Esophagus muscularis mucosa (tissue), 3 donors: Measurements from ENCODE around the gene TRIM33.

Source experiments
- CTCF ChIP-seq, 3 experiments: fragments of 200-600 bp in 2 of 3; fragments of 450-650 bp in 1 of 3; sonication (generic) in 2 of 3; IDR thresholded peaks; one replicate each; pipeline ENCODE4 v1.5.1; 2017 to 2019; ENCODE audit warnings: antibody characterized with exemption in 3 of 3, mild to moderate bottlenecking in 2 of 3, moderate library complexity in 1 of 3
- POLR2A ChIP-seq: fragments of 450-650 bp; IDR thresholded peaks from one replicate; pipeline ENCODE4 v1.6.1; 2017; ENCODE audit warnings: antibody characterized with exemption, moderate library complexity, mild to moderate bottlenecking, low read depth

- TF ChIP-seq POLR2A (no peak), CTCF (IDR thresholded peaks at IDR 0.05) (no peak)
Measured at GRCh38 chr1:114436799-114437198, 74.2 kb downstream of the TRIM33 start.
